ENCODE measurements around the gene MPV17. TPM values are rescaled to one million over a fixed set of nuclear protein-coding genes. Genes with fewer than 3 reads are reported as not detected.

MPV17 gene
- total and polyA plus RNA-seq, 8 donors, result 24.8 to 71.8 (median 35.1) TPM

DNA sequence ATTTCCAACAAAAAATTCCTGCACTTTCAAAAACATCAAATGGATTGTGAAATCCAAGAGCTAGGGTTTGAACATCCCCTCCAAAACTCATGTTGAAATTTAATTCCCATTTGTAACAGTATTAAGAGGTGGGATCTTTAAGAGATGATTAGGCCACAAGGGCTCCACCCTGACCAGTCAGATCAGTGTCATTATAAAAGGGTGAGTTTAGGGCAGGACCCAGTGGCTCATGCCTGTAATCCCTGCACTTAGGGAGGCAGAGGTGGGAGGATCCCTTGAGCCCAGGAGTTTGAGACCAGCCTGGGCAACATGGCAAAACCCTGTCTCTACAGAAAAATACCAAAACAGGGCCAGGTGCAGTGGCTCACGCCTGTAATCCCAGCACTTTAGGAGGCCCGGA lies 24.7 kb upstream of the MPV17 start:
- no peak for DNase-seq

DNA sequence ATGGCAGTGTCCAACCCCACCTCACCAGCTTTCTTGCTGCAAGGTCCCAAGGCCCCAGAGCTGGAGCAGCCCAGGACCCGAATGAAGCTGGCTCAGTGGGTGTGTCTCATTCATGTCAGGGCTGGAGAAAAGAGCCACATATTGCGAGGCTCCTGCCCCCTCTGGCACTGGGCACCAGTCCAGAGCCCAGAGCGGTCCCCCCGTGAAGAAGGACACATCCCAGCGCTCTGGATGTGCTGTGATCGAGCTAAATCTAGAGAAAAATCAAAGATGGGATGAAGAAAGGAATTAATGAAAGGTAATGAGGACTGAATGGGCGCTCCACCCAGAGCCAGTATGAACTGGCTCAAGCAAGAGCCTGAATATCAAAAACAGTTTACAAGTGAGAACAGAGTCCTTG lies 13.3 kb upstream of the MPV17 start:
- intact Hi-C loops (cut with DNase I), result no loop called here
- no peaks in the 10 kb centered on the region for H3K4me1 ChIP-seq
- TF ChIP-seq, protein P1, sequence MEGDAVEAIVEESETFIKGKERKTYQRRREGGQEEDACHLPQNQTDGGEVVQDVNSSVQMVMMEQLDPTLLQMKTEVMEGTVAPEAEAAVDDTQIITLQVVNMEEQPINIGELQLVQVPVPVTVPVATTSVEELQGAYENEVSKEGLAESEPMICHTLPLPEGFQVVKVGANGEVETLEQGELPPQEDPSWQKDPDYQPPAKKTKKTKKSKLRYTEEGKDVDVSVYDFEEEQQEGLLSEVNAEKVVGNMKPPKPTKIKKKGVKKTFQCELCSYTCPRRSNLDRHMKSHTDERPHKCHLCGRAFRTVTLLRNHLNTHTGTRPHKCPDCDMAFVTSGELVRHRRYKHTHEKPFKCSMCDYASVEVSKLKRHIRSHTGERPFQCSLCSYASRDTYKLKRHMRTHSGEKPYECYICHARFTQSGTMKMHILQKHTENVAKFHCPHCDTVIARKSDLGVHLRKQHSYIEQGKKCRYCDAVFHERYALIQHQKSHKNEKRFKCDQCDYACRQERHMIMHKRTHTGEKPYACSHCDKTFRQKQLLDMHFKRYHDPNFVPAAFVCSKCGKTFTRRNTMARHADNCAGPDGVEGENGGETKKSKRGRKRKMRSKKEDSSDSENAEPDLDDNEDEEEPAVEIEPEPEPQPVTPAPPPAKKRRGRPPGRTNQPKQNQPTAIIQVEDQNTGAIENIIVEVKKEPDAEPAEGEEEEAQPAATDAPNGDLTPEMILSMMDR (IDR thresholded peaks at IDR 0.05), result no peak
- 95% methylated on average over 7 of the region's 7 CpGs for whole genome bisulfite sequencing, 2 donors
- H3K9me3 ChIP-seq, result no peaks in the 10 kb centered on the region
- H3K27me3 ChIP-seq, result no peaks in the 10 kb centered on the region
- H3K4me3 ChIP-seq, result no peak overlapping the region
- no peak overlapping the region for H3K27ac ChIP-seq
- ATAC-seq (no peak), DNase-seq (no peak), FAIRE-seq (no peak)
- H3K36me3 ChIP-seq, result peaks cover 9 to 68% (median 22%) of the 10 kb centered on the region in 3 donors

More for the DNA sequence above, 24.7 kb upstream of the MPV17 start:
- Histone ChIP-seq H3K4me1 (no peaks in the 10 kb centered on the region), H3K27ac (no peak overlapping the region), H3K9me3 (no peaks in the 10 kb centered on the region), H3K4me3 (no peak overlapping the region), H3K27me3 (no peaks in the 10 kb centered on the region), H3K36me3 (peaks cover 0 to 2% (median 0%) of the 10 kb centered on the region in 3 donors)
- WGBS, 2 donors, result 81 to 83% methylated on average over 2 of the region's 2 CpGs
- intact Hi-C loops (cut with DNase I), result no loop called here
- no peak for ATAC-seq
- TF ChIP-seq, protein P1 (IDR thresholded peaks at IDR 0.05), result no peak
- FAIRE-seq, result no peak

DNA sequence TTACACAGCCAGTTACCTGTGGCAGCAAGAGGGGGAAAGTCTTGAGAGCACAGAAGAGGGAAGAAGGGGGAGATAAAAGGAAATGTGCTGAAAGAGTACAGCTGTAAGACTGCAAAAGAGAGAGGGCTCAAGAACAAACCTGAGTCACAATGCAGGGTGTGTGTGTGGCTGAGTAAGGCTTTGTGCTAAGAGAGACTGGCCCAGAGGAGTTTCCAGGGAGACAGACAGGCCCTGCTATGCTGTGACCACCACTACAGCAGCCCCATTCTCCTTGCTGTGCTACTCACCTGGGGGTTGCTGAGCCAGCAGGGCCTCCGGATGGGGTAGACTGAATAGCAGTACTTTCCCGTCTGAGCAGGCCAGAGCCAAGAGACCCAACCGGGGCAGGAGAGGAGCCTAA lies 12.4 kb upstream of the MPV17 start:
- WGBS, 2 donors, result 95% methylated on average over 3 of the region's 3 CpGs

DNA sequence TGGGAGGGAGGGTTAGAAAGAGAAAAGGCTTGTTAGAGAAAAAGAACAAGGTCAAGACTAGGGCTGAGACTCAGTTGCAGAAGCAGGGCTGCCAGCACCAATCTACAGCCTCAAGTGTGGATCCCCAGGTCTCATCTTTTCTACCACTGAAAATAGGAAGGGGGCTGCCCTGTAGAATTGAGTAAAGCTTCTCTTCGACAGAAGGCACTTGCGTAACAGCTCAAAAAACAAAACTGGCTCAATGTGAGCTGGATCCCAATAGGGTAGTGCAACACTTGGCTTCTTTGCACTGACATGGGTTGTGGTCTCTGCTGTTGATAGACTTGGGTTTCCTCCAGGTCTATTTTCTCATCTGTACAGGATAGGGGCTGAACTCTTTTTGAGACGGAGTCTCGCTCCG lies 1.8 kb upstream of the MPV17 start:
- ATAC-seq (no peak), FAIRE-seq (no peak), DNase-seq (no peak)
- H3K4me3 ChIP-seq, result no peak overlapping the region
- TF ChIP-seq, protein P1 (IDR thresholded peaks at IDR 0.05), result no peak
- intact Hi-C loops (cut with DNase I), result no loop called here
- peaks cover 8 to 26% (median 21%) of the 10 kb centered on the region in 3 donors for H3K4me1 ChIP-seq
- WGBS, 2 donors, result 96 to 99% methylated on average over 5 of the region's 5 CpGs
- H3K27ac ChIP-seq, result peak overlapping the region in 1 of 4 donors; percentile 94
- H3K27me3 ChIP-seq, result no peaks in the 10 kb centered on the region
- H3K36me3 ChIP-seq, result peaks cover 0 to 30% (median 11%) of the 10 kb centered on the region in 3 donors
- H3K9me3 ChIP-seq, result no peaks in the 10 kb centered on the region

More for the DNA sequence above, 12.4 kb upstream of the MPV17 start:
- TF ChIP-seq, protein P1 (IDR thresholded peaks at IDR 0.05), result no peak
- ATAC-seq, result no peak
- DNase-seq, result no peak
- no peak for FAIRE-seq
- no peaks in the 10 kb centered on the region for H3K4me1 ChIP-seq
- no peak overlapping the region for H3K4me3 ChIP-seq
- H3K9me3 ChIP-seq, result no peaks in the 10 kb centered on the region
- H3K27me3 ChIP-seq, result no peaks in the 10 kb centered on the region
- intact Hi-C loops (cut with DNase I), result no loop called here
- peaks cover 9 to 59% (median 17%) of the 10 kb centered on the region in 3 donors for H3K36me3 ChIP-seq
- H3K27ac ChIP-seq, result no peak overlapping the region

DNA sequence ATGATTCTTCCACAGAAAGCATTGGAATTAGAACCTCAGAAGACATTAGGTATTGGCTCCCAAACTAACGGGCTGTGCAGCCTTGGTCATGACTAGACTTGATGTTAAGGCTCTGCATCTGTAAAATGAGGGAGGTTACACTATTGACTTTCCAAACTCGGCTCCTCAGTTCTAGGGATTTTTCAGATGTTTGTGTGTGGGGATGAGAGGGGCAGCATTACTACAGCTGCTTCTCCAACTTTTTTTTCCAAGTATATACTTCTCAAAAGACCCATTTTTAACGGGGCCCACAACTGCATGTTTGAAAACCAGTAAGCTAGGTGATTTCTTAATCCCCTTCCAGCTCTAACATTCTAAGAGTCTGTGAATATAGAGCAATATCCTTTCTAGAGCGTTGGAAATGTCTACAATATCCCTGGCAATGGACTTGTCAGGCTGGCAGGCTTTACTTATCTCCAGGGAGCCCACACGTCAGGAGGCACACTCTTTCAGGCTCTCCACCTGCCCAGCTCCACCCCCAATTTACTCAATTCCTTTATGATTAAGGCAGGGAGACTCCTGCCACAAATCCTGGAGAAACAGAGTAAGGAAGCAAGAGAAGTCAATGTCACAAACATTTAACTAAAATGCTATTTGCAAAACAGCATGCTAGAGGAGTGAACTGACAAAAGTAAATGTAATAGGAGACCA lies 844 bp upstream of the MPV17 start:
- H3K27ac ChIP-seq, result peak overlapping the region; percentile 93 to 95 (median 94)
- DNase-seq, result no peak
- H3K27me3 ChIP-seq, result no peaks in the 10 kb centered on the region
- no peak for FAIRE-seq
- H3K4me1 ChIP-seq, result peaks cover 8 to 26% (median 21%) of the 10 kb centered on the region in 3 donors
- intact Hi-C loops (cut with DNase I), result no loop called here
- H3K36me3 ChIP-seq, result peaks cover 0 to 20% (median 1%) of the 10 kb centered on the region in 3 donors
- WGBS, 2 donors, result 4 to 6% methylated on average over 5 of the region's 5 CpGs
- peak overlapping the region; percentile 71 to 82 (median 77) for H3K4me3 ChIP-seq
- no peaks in the 10 kb centered on the region for H3K9me3 ChIP-seq
- TF ChIP-seq, protein P1 (IDR thresholded peaks at IDR 0.05), result no peak
- ATAC-seq, result peak; percentile 4 to 15 (median 14)

All from pancreas (tissue), 10 donors.